Endothelial cell of umbilical vein (primary cell): Measurements from ENCODE around the gene CEP63. TPM values are rescaled to one million over a fixed set of nuclear protein-coding genes. Genes with fewer than 3 reads are reported as not detected.

Experiments used
- BruUV-seq: library from RNA; stranded (reverse); fragments of 400-500 nt; replicated peaks from 2 replicates; lab custom pipeline; 2021; lab: Mats Ljungman, UMichigan
- CTCF ChIA-PET: fragments of 300-600, 350-600 bp; sonication (Branson Sonifier 250); formaldehyde crosslinking; loops from one replicate; lab custom pipeline; 2021; ENCODE audit warnings: antibody characterized with exemption, inconsistent platforms; lab: Charles Lee
- POLR2A ChIA-PET: fragments of 300-600, 350-600 bp; sonication (Branson Sonifier 250); formaldehyde crosslinking; loops from one replicate; lab custom pipeline; 2021; ENCODE audit warnings: antibody characterized with exemption, inconsistent platforms; lab: Charles Lee
- DNase-seq: peaks from one replicate; pipeline ENCODE4 v3.0.0-alpha.2; 2011; ENCODE audit warnings: low read depth, low spot score
- FAIRE-seq: peaks from 2 replicates; lab custom pipeline; 2011; peaks lifted over from hg19 to GRCh38; lab: Jason Lieb, UNC
- H2AFZ ChIP-seq: 2 replicates; pipeline ENCODE4 v1.6.0; 2012; ENCODE audit warnings: low read depth, low read length, control low read depth, inconsistent platforms
- H3K27ac ChIP-seq: 2 replicates; pipeline ENCODE4 v1.5.1; 2011; ENCODE audit warnings: low read depth, mild to moderate bottlenecking, control low read depth, low read length, moderate library complexity; ENCODE audit not compliant: insufficient read depth
- H3K27me3 ChIP-seq, 2 experiments: 2 replicates each; pipeline versions ENCODE4 v1.6.0 to v1.6.1; 2011; ENCODE audit warnings: low read length in 2 of 2, mixed read lengths in 1 of 2; ENCODE audit not compliant: control insufficient read depth in 2 of 2, insufficient read depth in 2 of 2
- H3K36me3 ChIP-seq, 2 experiments: 2 replicates in 1 of 2; 3 replicates in 1 of 2; pipeline ENCODE4 v1.5.1; 2011; ENCODE audit warnings: low read length in 2 of 2, mild to moderate bottlenecking in 1 of 2, moderate library complexity in 1 of 2; ENCODE audit not compliant: control insufficient read depth in 2 of 2, insufficient read depth in 2 of 2; ENCODE audit errors: extremely low read depth in 1 of 2
- H3K4me1 ChIP-seq: 3 replicates; pipeline ENCODE4 v1.5.1; 2011; ENCODE audit warnings: mild to moderate bottlenecking, low read length; ENCODE audit not compliant: control insufficient read depth, insufficient read depth; ENCODE audit errors: extremely low read depth
- H3K4me2 ChIP-seq: 2 replicates; pipeline ENCODE4 v1.6.1; 2011; ENCODE audit warnings: low read length, control low read depth, mixed read lengths; ENCODE audit not compliant: insufficient read depth
- H3K4me3 ChIP-seq, 3 experiments: fragments of 200-600 bp in 1 of 3; sonication (generic), shearing (Covaris generic) in 1 of 3; replicated peaks in 1 of 3; 2 replicates each; pipeline ENCODE4 v1.5.1; 2011 to 2016; ENCODE audit warnings: control low read depth in 3 of 3, low read length in 3 of 3, mild to moderate bottlenecking in 2 of 3, inconsistent platforms in 1 of 3, low read depth in 1 of 3, moderate library complexity in 1 of 3; ENCODE audit not compliant: insufficient read depth in 1 of 3
- H3K79me2 ChIP-seq: 2 replicates; pipeline ENCODE4 v1.6.0; 2012; ENCODE audit warnings: low read length, inconsistent platforms; ENCODE audit not compliant: control insufficient read depth, insufficient read depth
- H3K9ac ChIP-seq: replicated peaks from 2 replicates; pipeline ENCODE3; 2011; ENCODE audit warnings: low read length, control low read depth; ENCODE audit not compliant: insufficient read depth; ENCODE audit errors: extremely low read depth
- H3K9me1 ChIP-seq: replicated peaks from 3 replicates; pipeline ENCODE4 v1.6.0; 2011; ENCODE audit warnings: mild to moderate bottlenecking, low read length; ENCODE audit not compliant: control insufficient read depth, insufficient read depth; ENCODE audit errors: extremely low read depth
- H3K9me3 ChIP-seq: replicated peaks from 2 replicates; pipeline ENCODE4 v1.5.1; 2012; ENCODE audit warnings: low read length, inconsistent platforms; ENCODE audit not compliant: control insufficient read depth, insufficient read depth
- H4K20me1 ChIP-seq: replicated peaks from 2 replicates; pipeline ENCODE3; 2011; ENCODE audit warnings: mild to moderate bottlenecking, low read length; ENCODE audit not compliant: control insufficient read depth, insufficient read depth; ENCODE audit errors: extremely low read depth
- CTCF ChIP-seq, 2 donors: IDR thresholded peaks; 1 replicate in 1 of 2; 2 replicates in 1 of 2; pipeline ENCODE4 v1.5.1; 2011; ENCODE audit warnings: low read length in 2 of 2, mild to moderate bottlenecking in 2 of 2, moderate library complexity in 2 of 2, control low read depth in 1 of 2, inconsistent platforms in 1 of 2, low read depth in 1 of 2; ENCODE audit not compliant: insufficient read depth in 1 of 2; ENCODE audit errors: extremely low read depth in 1 of 2
- EZH2 ChIP-seq: IDR thresholded peaks from 2 replicates; pipeline ENCODE4 v1.6.1; 2012; ENCODE audit warnings: borderline replicate concordance, low read depth, mild to moderate bottlenecking, moderate library complexity, low read length, inconsistent platforms; ENCODE audit not compliant: severe bottlenecking
- FOS ChIP-seq: IDR thresholded peaks from 2 replicates; pipeline ENCODE4 v1.6.1; 2011; ENCODE audit warnings: mild to moderate bottlenecking, low read length, moderate library complexity, borderline replicate concordance; ENCODE audit not compliant: insufficient read depth
- GATA2 ChIP-seq: IDR thresholded peaks from 2 replicates; pipeline ENCODE4 v1.7.0; 2011; ENCODE audit warnings: low read depth, mild to moderate bottlenecking, moderate library complexity, mixed read lengths, low read length; ENCODE audit not compliant: insufficient read length, insufficient read depth
- JUN ChIP-seq: IDR thresholded peaks from 2 replicates; pipeline ENCODE4 v1.6.1; 2011; ENCODE audit warnings: borderline replicate concordance, low read depth; ENCODE audit not compliant: insufficient read length, insufficient read depth
- MYC ChIP-seq: IDR thresholded peaks from one replicate; pipeline ENCODE4 v1.6.1; 2011; ENCODE audit warnings: mild to moderate bottlenecking, low read depth, low read length
- POLR2A ChIP-seq: IDR thresholded peaks from 2 replicates; pipeline ENCODE4 v1.6.1; 2012; ENCODE audit warnings: low read depth, mild to moderate bottlenecking, control low read depth, low read length
- POLR2AphosphoS5 ChIP-seq: IDR thresholded peaks from 2 replicates; pipeline ENCODE4 v1.6.1; 2012; ENCODE audit warnings: low read depth, mild to moderate bottlenecking, control low read depth, low read length, moderate library complexity; ENCODE audit not compliant: insufficient read depth
- dilution Hi-C: fragments of 300-500 bp; cut with MboI; formaldehyde crosslinking; loops from one replicate; pipeline ENCODE4 v1.15.0; 2019; ENCODE audit warnings: low sequenced_read_pairs; ENCODE audit not compliant: extremely low pct_ligation_motif_present
- intact Hi-C: fragments of 100-400 bp; cut with micrococcal nuclease; formaldehyde crosslinking; loops from one replicate; pipeline ENCODE4 v1.10.0; 2022
- polyA plus RNA-seq, 4 experiments: library from polyadenylated mRNA; depleted of rRNA in 3 of 4; stranded (reverse) in 3 of 4; unstranded in 1 of 4; fragments of >200 nt; gene quantifications; 2 replicates each; pipeline versions ENCODE4 v1.2.1 to v1.2.3, GENCODE V29; 2011 to 2012; ENCODE audit warnings: missing spikeins in 1 of 4
- total RNA-seq: library from RNA; stranded (reverse); gene quantifications from 2 replicates; pipeline ENCODE4 v1.2.3, GENCODE V29; 2021
- TF ChIP-seq, protein P1 (sequence below): IDR thresholded peaks from 2 replicates; pipeline ENCODE4 v1.6.1; 2011; ENCODE audit not compliant: insufficient read depth, insufficient read length

CEP63 gene
- total and polyA plus RNA-seq, 2 donors (not counting 3 experiments of a cell fraction or from before 2014, with no cell fraction given), result 5.7 to 29.4 TPM

- H3K27ac ChIP-seq, result no peak overlapping the region
- no peaks in the 10 kb centered on the region for H4K20me1 ChIP-seq
- no peaks in the 10 kb centered on the region for H3K9me1 ChIP-seq
- no peak overlapping the region for H3K4me2 ChIP-seq
- TF ChIP-seq FOS (no peak), CTCF (IDR thresholded peaks at IDR 0.05; ENCODE audit: extremely low read depth in 1 of 2, insufficient read depth in 1 of 2, low read depth in 1 of 2, low read length in 2 of 2) (no peak), MYC (no peak), POLR2AphosphoS5 (no peak), EZH2 (no peak), JUN (no peak), GATA2 (no peak), POLR2A (no peak)
- TF ChIP-seq, protein P1, sequence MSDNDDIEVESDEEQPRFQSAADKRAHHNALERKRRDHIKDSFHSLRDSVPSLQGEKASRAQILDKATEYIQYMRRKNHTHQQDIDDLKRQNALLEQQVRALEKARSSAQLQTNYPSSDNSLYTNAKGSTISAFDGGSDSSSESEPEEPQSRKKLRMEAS, result no peak
- dilution Hi-C loops, result no loop called here
- CTCF ChIA-PET, result interaction anchor here (1.3 kb wide), 1 partner anchor 11 kb away, joined by 3 read pairs; no protein-coding TSS in a partner anchor
- POLR2A ChIA-PET, result no interaction called here
- no peaks in the 10 kb centered on the region for H3K9me3 ChIP-seq
- H2AFZ ChIP-seq, result no peak overlapping the region
- no TSS peak for BruUV-seq
- FAIRE-seq, result no peak
- no peaks in the 10 kb centered on the region for H3K4me1 ChIP-seq
- no peak for DNase-seq
- H3K9ac ChIP-seq, result no peak overlapping the region
- H3K79me2 ChIP-seq, result peaks cover 40% of the 10 kb centered on the region
- no peaks in the 10 kb centered on the region for H3K36me3 ChIP-seq
- H3K27me3 ChIP-seq, result no peaks in the 10 kb centered on the region
- intact Hi-C loops, result no loop called here
- no peak overlapping the region for H3K4me3 ChIP-seq
Observed at GRCh38 chr3:134495980-134496379, 10.1 kb downstream of the CEP63 start.
